DOHH2 (cell line): ENCODE measurements around the gene CAND2.
A peak's percentile ranks its signal among the peaks of the same experiment; 100 is the strongest.
"Not testable (repeated sequence)": the region's sequence is repeated elsewhere in the genome, so short reads cannot be mapped to it uniquely, and the experiment has no call there.

ENCODE experiments used
- H3F3A ChIP-seq: fragments of 200-600 bp; sonication (generic), shearing (Covaris generic); 2 replicates; pipeline ENCODE4 v1.6.0; 2016; ENCODE audit warnings: antibody characterized with exemption, mild to moderate bottlenecking; ENCODE audit not compliant: control insufficient read depth, insufficient read depth
- H3K27ac ChIP-seq: fragments of 200-600 bp; sonication (generic); 2 replicates; pipeline ENCODE4 v1.5.1; 2014; ENCODE audit warnings: low read depth, mild to moderate bottlenecking, low read length, moderate library complexity
- H3K27me3 ChIP-seq: fragments of 200-600 bp; sonication (generic); 2 replicates; pipeline ENCODE4 v1.6.1; 2014; ENCODE audit warnings: mild to moderate bottlenecking, low read length, mixed read lengths; ENCODE audit not compliant: control insufficient read depth
- H3K36me3 ChIP-seq: fragments of 200-600 bp; sonication (generic); 2 replicates; pipeline ENCODE4 v1.6.1; 2014; ENCODE audit warnings: mild to moderate bottlenecking, low read length, moderate library complexity, mixed read lengths; ENCODE audit not compliant: control insufficient read depth
- H3K4me1 ChIP-seq: fragments of 200-600 bp; sonication (generic); 2 replicates; pipeline ENCODE4 v1.6.1; 2014; ENCODE audit warnings: mild to moderate bottlenecking, low read length, mixed read lengths; ENCODE audit not compliant: control insufficient read depth
- H3K4me2 ChIP-seq: fragments of 200-600 bp; sonication (generic); 2 replicates; pipeline ENCODE4 v1.6.0; 2014; ENCODE audit warnings: mild to moderate bottlenecking, low read length, moderate library complexity
- H3K4me3 ChIP-seq: fragments of 200-600 bp; sonication (generic); 2 replicates; pipeline ENCODE4 v1.5.1; 2014; ENCODE audit warnings: mild to moderate bottlenecking, low read length, mixed read lengths
- H3K79me2 ChIP-seq: fragments of 200-600 bp; sonication (generic); 2 replicates; pipeline ENCODE4 v1.6.1; 2014; ENCODE audit warnings: mild to moderate bottlenecking, low read length, mixed read lengths; ENCODE audit not compliant: control insufficient read depth
- H3K9me2 ChIP-seq: fragments of 200-600 bp; sonication (generic); replicated peaks from 2 replicates; pipeline ENCODE4 v1.6.1; 2014; ENCODE audit warnings: mild to moderate bottlenecking, low read length, mixed read lengths; ENCODE audit not compliant: control insufficient read depth
- H3K9me3 ChIP-seq: fragments of 200-600 bp; sonication (generic); 2 replicates; pipeline ENCODE4 v1.6.1; 2014; ENCODE audit warnings: antibody characterized with exemption, low read length, mixed read lengths; ENCODE audit not compliant: control insufficient read depth, insufficient read depth
- H4K20me1 ChIP-seq: fragments of 200-600 bp; sonication (generic); 2 replicates; pipeline ENCODE4 v1.6.0; 2014; ENCODE audit warnings: low read depth, mild to moderate bottlenecking, antibody characterized with exemption, low read length, moderate library complexity; ENCODE audit not compliant: control insufficient read depth, insufficient read depth
- EZH2phosphoT487 ChIP-seq: fragments of 200-600 bp; sonication (generic); IDR thresholded peaks from 2 replicates; pipeline ENCODE4 v1.6.1; 2017; ENCODE audit warnings: borderline replicate concordance, mild to moderate bottlenecking, antibody characterized with exemption, low read length, moderate library complexity, mixed read lengths
- TF ChIP-seq, protein P1 (sequence below): fragments of 200-600 bp; sonication (generic); IDR thresholded peaks from one replicate; pipeline ENCODE4 v1.5.1; 2014; ENCODE audit warnings: antibody characterized with exemption, mild to moderate bottlenecking, low read depth, low read length; ENCODE audit not compliant: poor library complexity, severe bottlenecking

Gene CAND2

DNA sequence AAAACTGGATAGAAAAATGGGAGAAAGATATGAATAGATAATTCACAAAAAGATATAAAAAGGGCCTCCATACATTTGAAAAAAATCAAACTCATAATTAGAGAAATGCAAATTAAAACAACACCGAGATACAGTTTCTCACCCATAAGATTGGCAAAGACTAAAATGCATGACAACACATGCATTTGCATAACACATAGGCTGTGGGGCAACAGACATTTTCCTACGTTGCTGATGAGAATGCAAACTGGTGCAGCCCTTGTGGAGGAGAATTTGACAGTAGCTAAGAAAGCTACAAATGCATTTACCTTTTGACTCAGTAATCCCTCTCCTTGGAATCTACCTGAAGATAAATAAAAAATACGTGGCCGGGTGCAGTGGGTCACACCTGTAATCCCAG, 11.4 kb upstream of the CAND2 start:
- Histone ChIP-seq H3K9me2 (no peaks in the 10 kb centered on the region), H3K4me2 (peak overlapping the region; percentile 31), H3F3A (no peaks in the 10 kb centered on the region), H3K79me2 (no peaks in the 10 kb centered on the region), H3K36me3 (no peaks in the 10 kb centered on the region), H3K27me3 (peaks cover 4% of the 10 kb centered on the region), H3K27ac (no peak overlapping the region), H3K4me3 (peak overlapping the region; percentile 11; the same call in 1 of the 2 replicates), H3K4me1 (peaks cover 13% of the 10 kb centered on the region), H4K20me1 (no peaks in the 10 kb centered on the region), H3K9me3 (no peaks in the 10 kb centered on the region)
- no peak for TF ChIP-seq EZH2phosphoT487
- TF ChIP-seq, protein P1, sequence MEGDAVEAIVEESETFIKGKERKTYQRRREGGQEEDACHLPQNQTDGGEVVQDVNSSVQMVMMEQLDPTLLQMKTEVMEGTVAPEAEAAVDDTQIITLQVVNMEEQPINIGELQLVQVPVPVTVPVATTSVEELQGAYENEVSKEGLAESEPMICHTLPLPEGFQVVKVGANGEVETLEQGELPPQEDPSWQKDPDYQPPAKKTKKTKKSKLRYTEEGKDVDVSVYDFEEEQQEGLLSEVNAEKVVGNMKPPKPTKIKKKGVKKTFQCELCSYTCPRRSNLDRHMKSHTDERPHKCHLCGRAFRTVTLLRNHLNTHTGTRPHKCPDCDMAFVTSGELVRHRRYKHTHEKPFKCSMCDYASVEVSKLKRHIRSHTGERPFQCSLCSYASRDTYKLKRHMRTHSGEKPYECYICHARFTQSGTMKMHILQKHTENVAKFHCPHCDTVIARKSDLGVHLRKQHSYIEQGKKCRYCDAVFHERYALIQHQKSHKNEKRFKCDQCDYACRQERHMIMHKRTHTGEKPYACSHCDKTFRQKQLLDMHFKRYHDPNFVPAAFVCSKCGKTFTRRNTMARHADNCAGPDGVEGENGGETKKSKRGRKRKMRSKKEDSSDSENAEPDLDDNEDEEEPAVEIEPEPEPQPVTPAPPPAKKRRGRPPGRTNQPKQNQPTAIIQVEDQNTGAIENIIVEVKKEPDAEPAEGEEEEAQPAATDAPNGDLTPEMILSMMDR: no peak

DNA sequence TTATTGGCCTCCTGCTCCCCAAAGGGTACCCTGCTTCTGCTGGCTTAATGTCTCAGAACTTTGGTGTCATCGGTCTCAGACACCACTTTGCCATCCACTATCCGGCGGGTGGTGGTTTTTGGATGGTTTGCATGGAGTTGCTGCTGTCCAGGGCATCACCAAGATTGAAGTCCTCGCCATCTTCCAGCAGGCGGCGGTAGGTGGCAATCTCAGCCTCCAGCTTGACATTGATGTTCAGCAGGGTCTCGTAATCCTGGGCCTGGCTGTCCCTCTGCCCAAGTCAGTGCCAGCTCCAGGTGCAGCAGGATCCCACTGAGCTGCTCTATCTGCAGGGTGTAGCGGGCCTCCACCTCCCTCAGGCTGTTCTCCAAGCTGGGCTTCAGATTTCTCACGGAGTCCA, 9.1 kb upstream of the CAND2 start:
- H3K27ac ChIP-seq, H3K9me3 ChIP-seq, H3F3A ChIP-seq, H3K4me3 ChIP-seq, H4K20me1 ChIP-seq, H3K27me3 ChIP-seq, H3K36me3 ChIP-seq, H3K79me2 ChIP-seq, H3K4me2 ChIP-seq, H3K9me2 ChIP-seq: not testable (repeated sequence)
- TF ChIP-seq, protein P1: peak; percentile 53
- H3K4me1 ChIP-seq: peaks cover 13% of the 10 kb centered on the region

DNA sequence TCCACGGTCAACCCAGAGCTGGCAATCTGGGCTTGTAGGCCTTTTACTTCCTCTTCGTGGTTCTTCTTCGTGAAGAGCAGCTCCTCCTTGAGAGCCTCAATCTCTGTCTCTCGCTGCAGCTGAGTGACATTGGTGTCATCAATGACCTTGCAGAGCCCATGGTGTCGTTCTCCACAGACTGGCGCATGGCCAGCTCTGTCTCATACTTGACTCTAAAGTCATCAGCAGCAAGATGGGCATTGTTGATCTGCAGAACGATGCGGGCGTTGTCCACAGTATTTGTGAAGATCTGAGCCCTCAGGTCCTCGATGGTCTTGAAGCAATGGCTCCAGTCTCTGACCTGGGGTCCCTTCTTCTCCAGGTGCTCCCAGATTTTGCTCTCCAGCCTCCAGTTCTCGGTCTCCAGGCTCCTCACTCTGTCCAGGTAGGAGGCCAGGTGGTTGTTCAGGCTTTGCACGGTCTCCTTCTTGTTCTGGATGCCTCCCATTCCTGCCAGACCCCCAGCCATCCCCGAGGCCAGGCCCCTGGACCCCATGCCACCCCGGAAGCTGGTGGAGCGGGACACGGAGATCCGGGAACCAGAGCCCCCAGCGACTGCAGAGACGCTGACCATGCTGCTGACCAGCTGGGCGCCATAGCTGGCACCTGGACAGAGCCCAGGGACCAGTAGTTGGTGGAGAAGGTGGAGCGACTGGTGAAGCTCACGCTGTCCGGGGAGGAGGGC, 8.4 kb upstream of the CAND2 start:
- not testable (repeated sequence) for H3K27me3 ChIP-seq, H3K27ac ChIP-seq, H3K79me2 ChIP-seq, H3K4me2 ChIP-seq, H3K9me2 ChIP-seq, H3K9me3 ChIP-seq, H3F3A ChIP-seq, H3K4me3 ChIP-seq, H4K20me1 ChIP-seq, H3K36me3 ChIP-seq
- H3K4me1 ChIP-seq: peaks cover 13% of the 10 kb centered on the region

DNA sequence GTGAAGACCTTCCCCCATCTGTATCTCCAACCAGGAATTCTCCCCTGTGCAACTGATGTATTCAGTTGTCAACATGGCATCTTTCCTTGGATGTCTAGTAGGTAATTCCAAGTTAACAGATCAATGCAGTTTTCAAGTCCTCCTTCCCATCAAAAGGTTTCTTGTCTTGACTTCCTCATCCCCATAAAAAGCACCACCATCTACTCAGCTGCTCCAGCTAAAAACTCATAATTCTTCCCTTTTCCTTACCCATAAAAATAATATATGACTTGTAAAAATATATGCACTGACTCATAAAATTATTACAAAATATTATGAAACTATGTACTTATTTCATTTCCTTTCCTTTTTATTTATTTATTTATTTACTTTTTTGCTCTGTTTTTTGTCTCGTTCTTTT, 5.0 kb upstream of the CAND2 start:
- H3K36me3 ChIP-seq: no peaks in the 10 kb centered on the region
- H3K9me2 ChIP-seq: no peaks in the 10 kb centered on the region
- TF ChIP-seq EZH2phosphoT487: no peak
- TF ChIP-seq, protein P1: no peak
- H3F3A ChIP-seq: no peaks in the 10 kb centered on the region
- no peak overlapping the region for H3K4me2 ChIP-seq
- no peak overlapping the region for H3K4me3 ChIP-seq
- H3K79me2 ChIP-seq: no peaks in the 10 kb centered on the region
- peaks cover 7% of the 10 kb centered on the region for H3K27me3 ChIP-seq
- no peak overlapping the region for H3K27ac ChIP-seq
- no peaks in the 10 kb centered on the region for H3K9me3 ChIP-seq
- H3K4me1 ChIP-seq: peaks cover 8% of the 10 kb centered on the region
- no peaks in the 10 kb centered on the region for H4K20me1 ChIP-seq
